Bronchial epithelial cell (primary cell): ENCODE measurements around the gene NKAIN2. TPM values are rescaled to one million over a fixed set of nuclear protein-coding genes. Genes with fewer than 3 reads are reported as not detected.

Experiments used
- DNase-seq: peaks from one replicate; pipeline ENCODE4 v3.0.0-alpha.2; 2010; ENCODE audit warnings: low read depth
- FAIRE-seq: peaks from 2 replicates; lab custom pipeline; 2011; peaks lifted over from hg19 to GRCh38; lab: Jason Lieb, UNC
- H3K27me3 ChIP-seq: 2 replicates; pipeline ENCODE4 v1.5.1; 2011; ENCODE audit warnings: low read length; ENCODE audit not compliant: control insufficient read depth, insufficient read depth
- H3K36me3 ChIP-seq: 2 replicates; pipeline ENCODE4 v1.5.1; 2011; ENCODE audit warnings: low read length; ENCODE audit not compliant: control insufficient read depth, insufficient read depth
- H3K4me3 ChIP-seq: 2 replicates; pipeline ENCODE4 v1.5.1; 2011; ENCODE audit warnings: mild to moderate bottlenecking, low read depth, low read length, control low read depth
- total RNA-seq: library from RNA; depleted of rRNA; stranded (reverse); fragments of >200 nt; gene quantifications from 2 replicates; pipeline ENCODE4 v1.2.1, GENCODE V29; 2014
- TF ChIP-seq, protein P1 (sequence below): IDR thresholded peaks from 2 replicates; pipeline ENCODE4 v1.5.1; 2011; ENCODE audit warnings: mild to moderate bottlenecking, moderate library complexity, low read length, control low read depth, inconsistent platforms; ENCODE audit not compliant: insufficient read depth, severe bottlenecking

The NKAIN2 gene
- total RNA-seq, 1 donor from 2014 or later = under 0.01 TPM

DNA sequence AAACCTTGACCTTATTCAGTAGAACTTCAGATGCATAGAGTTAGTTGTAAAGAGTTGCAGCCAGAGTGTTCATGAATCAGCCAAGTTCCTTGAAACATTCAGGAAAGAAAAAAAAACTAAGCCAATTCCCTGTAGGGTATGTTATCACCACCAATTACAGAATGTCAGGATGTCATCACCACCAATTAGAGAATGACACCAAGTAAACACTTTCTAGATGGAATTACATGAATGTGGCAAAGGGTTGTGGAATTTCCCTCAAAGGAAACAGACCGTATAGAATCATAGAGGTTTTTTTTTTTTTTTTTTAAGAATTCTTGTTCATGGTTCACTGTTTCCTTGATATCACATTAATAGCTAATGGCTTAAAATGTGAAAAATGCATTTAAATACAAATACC lies 686.5 kb downstream of the NKAIN2 start:
- Histone ChIP-seq H3K27me3 (no peaks in the 10 kb centered on the region), H3K4me3 (no peak overlapping the region), H3K36me3 (no peaks in the 10 kb centered on the region)
- DNase-seq (peak; percentile 33), FAIRE-seq (no peak)
- TF ChIP-seq, protein P1, sequence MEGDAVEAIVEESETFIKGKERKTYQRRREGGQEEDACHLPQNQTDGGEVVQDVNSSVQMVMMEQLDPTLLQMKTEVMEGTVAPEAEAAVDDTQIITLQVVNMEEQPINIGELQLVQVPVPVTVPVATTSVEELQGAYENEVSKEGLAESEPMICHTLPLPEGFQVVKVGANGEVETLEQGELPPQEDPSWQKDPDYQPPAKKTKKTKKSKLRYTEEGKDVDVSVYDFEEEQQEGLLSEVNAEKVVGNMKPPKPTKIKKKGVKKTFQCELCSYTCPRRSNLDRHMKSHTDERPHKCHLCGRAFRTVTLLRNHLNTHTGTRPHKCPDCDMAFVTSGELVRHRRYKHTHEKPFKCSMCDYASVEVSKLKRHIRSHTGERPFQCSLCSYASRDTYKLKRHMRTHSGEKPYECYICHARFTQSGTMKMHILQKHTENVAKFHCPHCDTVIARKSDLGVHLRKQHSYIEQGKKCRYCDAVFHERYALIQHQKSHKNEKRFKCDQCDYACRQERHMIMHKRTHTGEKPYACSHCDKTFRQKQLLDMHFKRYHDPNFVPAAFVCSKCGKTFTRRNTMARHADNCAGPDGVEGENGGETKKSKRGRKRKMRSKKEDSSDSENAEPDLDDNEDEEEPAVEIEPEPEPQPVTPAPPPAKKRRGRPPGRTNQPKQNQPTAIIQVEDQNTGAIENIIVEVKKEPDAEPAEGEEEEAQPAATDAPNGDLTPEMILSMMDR = no peak

DNA sequence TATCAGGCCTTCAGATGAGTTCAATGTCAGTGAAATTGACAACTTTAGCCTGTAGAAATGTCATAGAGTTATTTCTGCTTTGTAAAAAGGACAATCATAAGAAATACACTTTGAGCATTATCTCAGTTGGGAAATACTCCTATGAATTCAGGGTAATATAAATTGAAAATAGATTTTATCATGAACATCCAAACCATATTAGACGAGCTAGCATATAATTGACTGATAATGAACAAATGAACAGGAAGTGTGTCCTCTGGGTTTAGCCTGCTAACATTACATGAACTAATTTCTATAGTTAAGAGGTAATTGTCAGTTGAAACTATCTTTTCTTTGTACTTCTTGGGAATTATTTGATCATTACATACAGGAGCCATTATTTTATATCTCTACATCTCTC lies 689.6 kb downstream of the NKAIN2 start:
- no peak for FAIRE-seq
- TF ChIP-seq, protein P1 = no peak
- no peaks in the 10 kb centered on the region for H3K36me3 ChIP-seq
- no peak for DNase-seq
- no peaks in the 10 kb centered on the region for H3K27me3 ChIP-seq
- H3K4me3 ChIP-seq = no peak overlapping the region

DNA sequence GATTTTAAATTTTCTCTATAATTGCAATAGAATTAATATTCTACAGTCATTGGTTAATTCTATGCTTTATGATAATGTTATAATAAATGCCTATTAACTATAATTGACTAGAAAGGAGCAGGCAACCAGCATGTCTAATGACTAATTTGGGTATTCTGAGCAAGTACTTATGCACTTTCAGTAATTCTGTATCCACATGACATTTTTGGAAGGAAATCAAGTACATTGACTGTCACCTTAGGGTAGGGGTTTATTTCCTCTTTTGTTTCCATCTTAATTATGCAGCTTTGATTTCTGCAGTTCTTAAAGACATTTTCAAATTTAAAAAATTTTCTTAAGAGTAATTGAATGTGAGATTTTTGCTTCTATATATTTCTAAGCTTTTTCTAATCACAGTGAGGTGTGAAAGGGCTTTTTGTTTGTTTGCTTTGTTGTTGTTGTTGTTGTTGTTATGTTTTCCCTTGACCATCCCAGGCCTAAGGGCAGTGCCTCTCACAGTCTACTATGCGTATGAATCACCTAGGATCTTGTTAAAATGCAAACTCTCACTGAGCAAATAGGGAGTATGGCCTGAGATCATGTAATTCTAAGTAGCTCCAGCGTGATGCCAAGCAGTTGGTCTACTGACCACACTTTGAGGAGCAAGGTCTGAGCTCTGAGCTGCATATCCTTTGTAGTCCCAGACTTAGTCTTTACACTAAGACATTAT lies 691.4 kb downstream of the NKAIN2 start:
- FAIRE-seq (no peak), DNase-seq (no peak)
- TF ChIP-seq, protein P1 = no peak
- no peaks in the 10 kb centered on the region for H3K27me3 ChIP-seq
- H3K36me3 ChIP-seq = no peaks in the 10 kb centered on the region
- no peak overlapping the region for H3K4me3 ChIP-seq

DNA sequence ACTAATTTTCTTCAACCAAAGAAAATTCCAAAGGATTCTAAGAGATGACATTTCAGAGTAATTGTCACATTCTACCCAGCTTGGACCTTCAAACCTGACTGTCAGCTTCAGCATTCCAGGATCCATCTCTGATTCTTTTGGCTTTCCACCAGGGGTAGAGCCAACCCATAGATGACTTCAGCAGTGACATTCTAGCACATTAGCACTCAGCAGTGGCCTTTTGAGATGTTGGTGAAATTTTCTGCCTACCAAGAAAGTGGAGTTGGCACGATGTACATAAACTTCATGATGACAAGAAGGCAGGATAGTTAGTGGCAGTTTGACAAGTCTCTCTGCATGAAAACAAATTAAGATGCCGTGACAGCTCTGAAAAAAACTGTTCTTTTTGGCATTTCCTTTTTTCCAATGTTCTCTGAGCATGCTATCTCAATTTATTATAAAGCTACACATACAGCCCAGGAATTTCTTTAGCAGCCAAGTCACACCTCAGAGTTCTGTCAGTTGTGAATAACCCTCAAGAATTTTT lies 692.1 kb downstream of the NKAIN2 start:
- Histone ChIP-seq H3K27me3 (no peaks in the 10 kb centered on the region), H3K36me3 (no peaks in the 10 kb centered on the region), H3K4me3 (no peak overlapping the region)
- TF ChIP-seq, protein P1 = no peak
- DNase-seq = no peak
- peak; percentile 83 for FAIRE-seq

DNA sequence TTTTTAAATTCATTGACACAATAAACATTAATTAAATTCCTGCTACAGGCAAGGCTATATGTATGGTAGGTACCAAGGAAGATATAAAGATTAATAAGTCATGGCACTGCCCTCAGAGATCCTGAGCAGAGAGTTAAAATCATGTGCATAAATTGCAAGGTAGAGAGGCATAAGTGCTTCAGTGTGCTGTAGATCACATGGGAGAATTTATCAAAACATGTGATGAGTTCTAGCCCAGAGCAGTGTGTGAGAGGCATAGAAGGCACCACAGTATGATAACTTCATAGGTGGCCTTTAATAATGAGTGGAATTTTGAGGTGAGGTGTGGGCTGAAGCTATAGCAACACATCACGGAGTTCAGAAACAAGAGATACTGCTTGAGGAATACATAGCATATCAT lies 692.7 kb downstream of the NKAIN2 start:
- Histone ChIP-seq H3K4me3 (no peak overlapping the region), H3K27me3 (no peaks in the 10 kb centered on the region), H3K36me3 (no peaks in the 10 kb centered on the region)
- FAIRE-seq = peak; percentile 23
- TF ChIP-seq, protein P1 = no peak
- DNase-seq = no peak
